KMS-11 (cell line): Measurements from ENCODE around the gene STIM2.

Experiments
- H2AFZ ChIP-seq: fragments of 200-600 bp; sonication (generic); 2 replicates; pipeline ENCODE4 v1.6.1; 2016; ENCODE audit warnings: antibody characterized with exemption, mixed run types, low read depth
- H3K27ac ChIP-seq: fragments of 200-600 bp; sonication (generic); 2 replicates; pipeline ENCODE4 v1.6.1; 2016; ENCODE audit warnings: mild to moderate bottlenecking, mixed run types
- H3K27me3 ChIP-seq: fragments of 200-600 bp; sonication (generic); 2 replicates; pipeline ENCODE4 v1.6.1; 2017; ENCODE audit warnings: mild to moderate bottlenecking, low read depth, mixed run types, moderate library complexity; ENCODE audit not compliant: insufficient read depth
- H3K36me3 ChIP-seq: fragments of 200-600 bp; sonication (generic); 2 replicates; pipeline ENCODE4 v1.6.1; 2017; ENCODE audit warnings: mild to moderate bottlenecking, mixed run types; ENCODE audit not compliant: insufficient read depth
- H3K4me1 ChIP-seq: fragments of 200-600 bp; sonication (generic); 2 replicates; pipeline ENCODE4 v1.6.1; 2016; ENCODE audit warnings: mild to moderate bottlenecking, low read depth, mixed run types; ENCODE audit not compliant: poor library complexity, severe bottlenecking
- H3K4me2 ChIP-seq: fragments of 200-600 bp; sonication (generic); 2 replicates; pipeline ENCODE4 v1.7.0; 2016; ENCODE audit warnings: mild to moderate bottlenecking, mixed run types
- H3K4me3 ChIP-seq: fragments of 200-600 bp; sonication (generic); IDR thresholded peaks from 2 replicates; pipeline ENCODE4 v1.6.1; 2017; ENCODE audit warnings: low read depth, low read length, mixed read lengths; ENCODE audit not compliant: insufficient read depth
- H3K79me2 ChIP-seq: fragments of 200-600 bp; sonication (generic); 2 replicates; pipeline ENCODE4 v1.6.1; 2016; ENCODE audit warnings: low read depth, mixed run types; ENCODE audit not compliant: insufficient read depth
- H3K9ac ChIP-seq: fragments of 200-600 bp; sonication (generic); 2 replicates; pipeline ENCODE4 v1.6.1; 2016; ENCODE audit warnings: mild to moderate bottlenecking, mixed run types
- H4K20me1 ChIP-seq: fragments of 200-600 bp; sonication (generic); 2 replicates; pipeline ENCODE4 v1.6.1; 2016; ENCODE audit warnings: mild to moderate bottlenecking, mixed run types; ENCODE audit not compliant: insufficient read depth
- TF ChIP-seq, protein P1 (sequence below): fragments of 200-600 bp; sonication (generic); conservative IDR thresholded peaks from 2 replicates; pipeline ENCODE4 v1.6.1; 2017; ENCODE audit warnings: low read depth, mild to moderate bottlenecking, antibody characterized with exemption, low read length, moderate library complexity, mixed read lengths

Gene STIM2

DNA sequence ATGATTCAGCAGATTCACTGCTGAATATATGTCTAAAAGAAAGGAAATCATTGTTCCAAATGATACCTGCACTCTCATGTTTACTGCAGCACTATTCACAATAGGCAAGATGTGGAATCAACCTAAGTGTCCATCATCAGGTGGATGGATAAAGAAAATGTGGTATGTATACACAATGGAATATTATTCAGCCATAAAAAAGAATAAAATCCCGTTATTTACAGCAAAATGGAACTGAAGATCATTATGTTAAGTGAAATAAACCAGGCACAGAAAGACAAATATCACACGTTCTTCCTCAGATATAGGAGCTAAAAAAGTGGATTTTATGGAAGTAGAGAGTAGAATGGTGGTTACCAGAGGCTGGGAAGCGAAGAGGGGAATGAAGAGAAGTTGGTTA is 130.4 kb downstream of the STIM2 start:
- no peaks in the 10 kb centered on the region for H4K20me1 ChIP-seq
- H3K27me3 ChIP-seq, result no peaks in the 10 kb centered on the region
- no peak overlapping the region for H3K9ac ChIP-seq
- no peak overlapping the region for H3K27ac ChIP-seq
- TF ChIP-seq, protein P1, sequence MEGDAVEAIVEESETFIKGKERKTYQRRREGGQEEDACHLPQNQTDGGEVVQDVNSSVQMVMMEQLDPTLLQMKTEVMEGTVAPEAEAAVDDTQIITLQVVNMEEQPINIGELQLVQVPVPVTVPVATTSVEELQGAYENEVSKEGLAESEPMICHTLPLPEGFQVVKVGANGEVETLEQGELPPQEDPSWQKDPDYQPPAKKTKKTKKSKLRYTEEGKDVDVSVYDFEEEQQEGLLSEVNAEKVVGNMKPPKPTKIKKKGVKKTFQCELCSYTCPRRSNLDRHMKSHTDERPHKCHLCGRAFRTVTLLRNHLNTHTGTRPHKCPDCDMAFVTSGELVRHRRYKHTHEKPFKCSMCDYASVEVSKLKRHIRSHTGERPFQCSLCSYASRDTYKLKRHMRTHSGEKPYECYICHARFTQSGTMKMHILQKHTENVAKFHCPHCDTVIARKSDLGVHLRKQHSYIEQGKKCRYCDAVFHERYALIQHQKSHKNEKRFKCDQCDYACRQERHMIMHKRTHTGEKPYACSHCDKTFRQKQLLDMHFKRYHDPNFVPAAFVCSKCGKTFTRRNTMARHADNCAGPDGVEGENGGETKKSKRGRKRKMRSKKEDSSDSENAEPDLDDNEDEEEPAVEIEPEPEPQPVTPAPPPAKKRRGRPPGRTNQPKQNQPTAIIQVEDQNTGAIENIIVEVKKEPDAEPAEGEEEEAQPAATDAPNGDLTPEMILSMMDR, result no peak
- no peak overlapping the region for H3K4me3 ChIP-seq
- no peak overlapping the region for H2AFZ ChIP-seq
- H3K36me3 ChIP-seq, result no peaks in the 10 kb centered on the region
- no peak overlapping the region for H3K4me2 ChIP-seq
- peaks cover 11% of the 10 kb centered on the region for H3K4me1 ChIP-seq
- H3K79me2 ChIP-seq, result no peaks in the 10 kb centered on the region

- Histone ChIP-seq H3K36me3 (no peaks in the 10 kb centered on the region), H3K27me3 (no peaks in the 10 kb centered on the region), H3K4me1 (no peaks in the 10 kb centered on the region), H3K79me2 (no peaks in the 10 kb centered on the region), H3K4me3 (no peak overlapping the region), H4K20me1 (no peaks in the 10 kb centered on the region), H3K9ac (no peak overlapping the region), H3K4me2 (no peak overlapping the region), H2AFZ (no peak overlapping the region), H3K27ac (no peak overlapping the region)
- TF ChIP-seq, protein P1, result no peak
These were observed 132.2 kb downstream of the STIM2 start for GRCh38 chr4:26992657-26993361.

GRCh38 chr4:26993539-26993938 is 132.9 kb downstream of the STIM2 start:
- no peaks in the 10 kb centered on the region for H3K36me3 ChIP-seq
- no peaks in the 10 kb centered on the region for H4K20me1 ChIP-seq
- H3K4me3 ChIP-seq, result no peak overlapping the region
- H2AFZ ChIP-seq, result no peak overlapping the region
- no peaks in the 10 kb centered on the region for H3K79me2 ChIP-seq
- H3K9ac ChIP-seq, result no peak overlapping the region
- H3K27me3 ChIP-seq, result no peaks in the 10 kb centered on the region
- TF ChIP-seq, protein P1, result no peak
- H3K4me2 ChIP-seq, result no peak overlapping the region
- H3K27ac ChIP-seq, result no peak overlapping the region
- no peaks in the 10 kb centered on the region for H3K4me1 ChIP-seq

DNA sequence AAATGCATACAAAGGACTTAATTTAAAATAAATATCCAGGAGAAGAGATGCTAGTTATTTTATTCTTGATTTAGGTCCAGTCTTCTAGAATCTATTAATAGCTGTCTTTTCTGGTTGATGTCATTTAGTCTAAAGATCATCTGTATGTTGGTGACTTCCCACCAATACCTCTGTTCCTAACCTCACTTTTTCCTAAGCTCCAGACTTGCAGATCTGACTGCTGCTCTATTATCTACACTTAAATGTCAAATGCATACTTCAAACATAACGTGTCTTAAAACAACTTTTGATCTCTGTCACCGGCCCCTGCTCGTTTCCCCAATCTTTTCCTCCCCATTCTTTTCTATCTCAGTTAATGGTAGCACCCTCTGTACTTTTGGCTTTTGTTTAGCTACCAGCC is 133.3 kb downstream of the STIM2 start:
- Histone ChIP-seq H3K4me3 (no peak overlapping the region), H3K79me2 (no peaks in the 10 kb centered on the region), H3K4me2 (no peak overlapping the region), H3K36me3 (no peaks in the 10 kb centered on the region), H3K4me1 (no peaks in the 10 kb centered on the region), H3K27ac (no peak overlapping the region), H3K27me3 (no peaks in the 10 kb centered on the region), H2AFZ (no peak overlapping the region), H3K9ac (no peak overlapping the region), H4K20me1 (no peaks in the 10 kb centered on the region)
- TF ChIP-seq, protein P1, result no peak
